Measurements from ENCODE around the gene SLC7A11. TPM values are rescaled to one million over a fixed set of nuclear protein-coding genes. Genes with fewer than 3 reads are reported as not detected.

Gene SLC7A11
- total and polyA plus RNA-seq, 2 experiments from 2014 or later, result 0.40 to 1.3 TPM

DNA sequence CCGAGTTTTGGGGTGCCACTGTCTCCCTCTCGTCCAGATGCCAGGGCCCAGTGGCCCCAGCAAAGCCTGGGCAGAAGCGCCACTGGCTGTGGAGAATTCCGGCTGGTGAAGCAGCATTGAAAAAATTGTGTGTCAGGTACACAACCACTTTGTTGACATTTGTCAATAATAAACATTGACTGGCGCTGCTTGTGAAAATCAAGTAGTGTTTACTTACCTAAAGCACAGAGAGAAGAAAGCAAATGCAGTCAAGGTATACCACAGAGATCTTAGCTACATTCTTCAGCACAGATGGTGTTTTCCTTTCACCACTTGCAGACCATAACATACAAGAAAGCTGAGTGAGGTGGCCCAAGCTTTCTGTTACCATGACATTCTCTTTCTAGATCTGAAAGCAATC lies 14.5 kb upstream of the SLC7A11 start:
- H3K4me3 ChIP-seq, result no peak overlapping the region
- H3K36me3 ChIP-seq, result no peaks in the 10 kb centered on the region
- no peaks in the 10 kb centered on the region for H3K27me3 ChIP-seq
- H3K9me3 ChIP-seq (ENCODE audit: low read depth), result no peaks in the 10 kb centered on the region
- TF ChIP-seq, protein P1, sequence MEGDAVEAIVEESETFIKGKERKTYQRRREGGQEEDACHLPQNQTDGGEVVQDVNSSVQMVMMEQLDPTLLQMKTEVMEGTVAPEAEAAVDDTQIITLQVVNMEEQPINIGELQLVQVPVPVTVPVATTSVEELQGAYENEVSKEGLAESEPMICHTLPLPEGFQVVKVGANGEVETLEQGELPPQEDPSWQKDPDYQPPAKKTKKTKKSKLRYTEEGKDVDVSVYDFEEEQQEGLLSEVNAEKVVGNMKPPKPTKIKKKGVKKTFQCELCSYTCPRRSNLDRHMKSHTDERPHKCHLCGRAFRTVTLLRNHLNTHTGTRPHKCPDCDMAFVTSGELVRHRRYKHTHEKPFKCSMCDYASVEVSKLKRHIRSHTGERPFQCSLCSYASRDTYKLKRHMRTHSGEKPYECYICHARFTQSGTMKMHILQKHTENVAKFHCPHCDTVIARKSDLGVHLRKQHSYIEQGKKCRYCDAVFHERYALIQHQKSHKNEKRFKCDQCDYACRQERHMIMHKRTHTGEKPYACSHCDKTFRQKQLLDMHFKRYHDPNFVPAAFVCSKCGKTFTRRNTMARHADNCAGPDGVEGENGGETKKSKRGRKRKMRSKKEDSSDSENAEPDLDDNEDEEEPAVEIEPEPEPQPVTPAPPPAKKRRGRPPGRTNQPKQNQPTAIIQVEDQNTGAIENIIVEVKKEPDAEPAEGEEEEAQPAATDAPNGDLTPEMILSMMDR (IDR thresholded peaks at IDR 0.05; ENCODE audit: low read depth, low read length), result no peak
- H3K4me1 ChIP-seq (ENCODE audit: low read depth), result no peaks in the 10 kb centered on the region
- H3K27ac ChIP-seq, result no peak overlapping the region
- no peak for DNase-seq (ENCODE audit: low read depth in 1 of 2, low spot score in 1 of 2)

DNA sequence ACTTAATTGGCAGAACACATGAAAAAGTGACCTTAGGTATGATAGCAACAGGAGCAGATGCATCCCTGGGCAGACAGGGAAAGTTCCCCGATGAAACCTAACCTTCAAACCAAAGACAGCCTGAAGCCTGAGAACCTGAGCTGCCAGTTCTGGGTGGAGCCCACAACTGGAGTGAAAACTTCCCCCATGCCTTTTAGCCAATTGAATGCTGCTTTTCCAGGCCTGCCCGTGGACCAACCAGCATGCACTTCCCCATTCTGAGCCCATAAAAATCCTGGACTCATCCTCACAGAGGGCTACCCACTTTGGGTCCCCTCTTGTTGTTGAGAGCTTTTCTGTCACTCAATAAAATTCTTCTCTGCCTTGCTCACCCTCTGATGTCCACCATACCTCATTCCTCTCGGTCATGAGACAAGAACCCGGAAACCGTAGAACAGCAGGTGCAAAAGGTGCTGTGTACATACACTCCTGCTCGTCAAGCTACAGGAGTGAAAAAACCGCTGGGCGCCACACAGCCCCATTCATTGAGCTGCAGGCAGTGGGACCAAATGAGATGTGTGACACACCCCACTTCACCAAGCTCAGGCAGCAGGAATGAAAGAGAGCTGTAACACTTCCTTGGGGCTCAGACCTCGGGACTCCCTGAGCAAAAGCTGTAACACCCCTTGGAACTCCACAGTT lies 13.9 kb upstream of the SLC7A11 start:
- H3K4me3 ChIP-seq, result no peak overlapping the region
- H3K36me3 ChIP-seq, result no peaks in the 10 kb centered on the region
- TF ChIP-seq, protein P1 (IDR thresholded peaks at IDR 0.05; ENCODE audit: low read depth, low read length), result no peak
- no peaks in the 10 kb centered on the region for H3K9me3 ChIP-seq (ENCODE audit: low read depth)
- no peak overlapping the region for H3K27ac ChIP-seq
- no peaks in the 10 kb centered on the region for H3K27me3 ChIP-seq
- DNase-seq (ENCODE audit: low read depth in 1 of 2, low spot score in 1 of 2), result no peak
- no peaks in the 10 kb centered on the region for H3K4me1 ChIP-seq (ENCODE audit: low read depth)

DNA sequence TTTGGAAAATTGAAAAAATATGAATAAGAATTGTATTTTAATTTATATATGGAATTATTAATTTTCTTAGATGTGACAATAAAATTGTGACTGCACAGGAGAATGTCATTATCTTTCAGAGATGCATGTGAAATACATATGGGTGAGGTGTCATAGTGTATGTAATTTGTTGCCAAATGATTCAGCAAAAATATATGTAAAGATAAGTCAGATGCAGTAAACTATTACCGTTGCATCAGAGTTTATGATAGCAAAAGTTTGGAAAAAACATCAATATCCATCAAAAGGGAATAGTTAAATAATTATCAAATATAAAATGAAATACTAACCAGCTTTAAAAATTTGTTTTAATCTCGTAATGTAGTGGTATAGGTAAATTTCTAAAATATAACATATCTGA lies 10.4 kb upstream of the SLC7A11 start:
- Histone ChIP-seq H3K4me3 (no peak overlapping the region), H3K4me1 (ENCODE audit: low read depth) (no peaks in the 10 kb centered on the region), H3K27ac (no peak overlapping the region), H3K36me3 (no peaks in the 10 kb centered on the region), H3K9me3 (ENCODE audit: low read depth) (no peaks in the 10 kb centered on the region), H3K27me3 (no peaks in the 10 kb centered on the region)
- TF ChIP-seq, protein P1 (IDR thresholded peaks at IDR 0.05; ENCODE audit: low read depth, low read length), result no peak
- DNase-seq (ENCODE audit: low read depth in 1 of 2, low spot score in 1 of 2), result no peak

DNA sequence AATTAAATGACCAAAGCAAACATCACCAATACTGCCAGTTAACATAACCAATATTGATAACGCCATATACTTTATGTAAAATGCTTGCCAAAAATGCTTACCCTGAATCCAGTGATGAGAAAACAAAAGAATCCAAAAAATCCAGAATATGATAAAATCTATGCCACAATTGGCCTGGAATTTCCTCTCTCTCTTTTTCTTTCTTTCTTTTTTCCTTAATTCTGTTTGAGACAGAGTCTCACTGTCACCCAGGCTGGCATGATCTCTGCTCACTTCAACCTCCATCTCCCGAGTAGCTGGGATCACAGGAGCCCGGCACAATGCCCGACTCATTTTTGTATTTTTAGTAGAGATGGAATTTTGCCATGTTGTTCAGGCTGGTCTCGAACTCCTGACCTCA lies 9.8 kb upstream of the SLC7A11 start:
- Histone ChIP-seq H3K27ac (no peak overlapping the region), H3K4me1 (ENCODE audit: low read depth) (no peaks in the 10 kb centered on the region), H3K36me3 (no peaks in the 10 kb centered on the region), H3K27me3 (no peaks in the 10 kb centered on the region), H3K9me3 (ENCODE audit: low read depth) (no peaks in the 10 kb centered on the region), H3K4me3 (no peak overlapping the region)
- DNase-seq (ENCODE audit: low read depth in 1 of 2, low spot score in 1 of 2), result no peak
- TF ChIP-seq, protein P1 (IDR thresholded peaks at IDR 0.05; ENCODE audit: low read depth, low read length), result no peak

DNA sequence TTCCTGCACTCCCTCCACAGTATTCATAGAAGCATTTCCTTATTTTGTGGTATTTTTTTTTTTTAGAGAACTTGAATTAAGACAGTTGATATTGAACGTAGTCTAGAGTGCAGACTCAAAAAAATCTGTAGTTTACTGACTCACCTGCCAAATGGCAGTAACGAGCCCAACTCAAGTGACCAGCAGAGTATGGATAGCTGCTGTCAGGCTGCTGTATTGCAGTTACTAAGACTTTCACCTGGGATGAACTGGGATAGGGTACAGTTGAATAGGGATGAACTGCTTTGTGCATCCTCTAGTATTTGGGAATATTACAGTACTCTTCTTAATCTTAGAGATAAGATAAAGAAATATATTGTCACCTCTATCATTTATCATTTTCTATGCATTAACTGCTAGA lies 7.0 kb upstream of the SLC7A11 start:
- no peak for DNase-seq (ENCODE audit: low read depth in 1 of 2, low spot score in 1 of 2)
- Histone ChIP-seq H3K4me3 (no peak overlapping the region), H3K27ac (no peak overlapping the region), H3K27me3 (no peaks in the 10 kb centered on the region), H3K36me3 (no peaks in the 10 kb centered on the region), H3K4me1 (ENCODE audit: low read depth) (no peaks in the 10 kb centered on the region), H3K9me3 (ENCODE audit: low read depth) (no peaks in the 10 kb centered on the region)
- TF ChIP-seq, protein P1 (IDR thresholded peaks at IDR 0.05; ENCODE audit: low read depth, low read length), result no peak

Measured in cardiac muscle cell (in vitro differentiated cells and primary cell).